ENCODE results near the gene IL26. TPM values are rescaled to one million over a fixed set of nuclear protein-coding genes. Genes with fewer than 3 reads are reported as not detected.

IL26 gene
- polyA plus RNA-seq, 3 donors, result not detected

DNA sequence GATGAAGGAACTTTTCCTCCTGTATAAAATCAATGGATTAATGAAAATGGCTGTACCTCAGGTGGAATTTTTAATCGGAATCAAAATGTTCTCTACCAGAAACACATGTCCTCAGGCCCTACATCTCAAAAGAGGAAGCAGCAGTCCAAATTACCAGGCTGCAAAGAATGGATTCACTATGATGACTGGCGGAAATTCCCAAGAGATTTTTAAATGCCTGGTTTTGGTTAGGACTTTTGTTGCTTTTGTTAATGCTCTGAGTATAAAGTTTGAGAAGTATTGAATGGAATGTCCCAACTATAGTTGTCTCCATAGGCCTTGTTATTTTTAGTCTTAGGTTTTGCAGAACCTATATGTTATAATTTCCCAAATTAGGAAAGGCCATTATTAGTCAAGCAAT lies 54.9 kb downstream of the IL26 start:
- WGBS, 3 donors, result 84 to 90% (median 88%) methylated on average over 2 of the region's 2 CpGs
- no peak overlapping the region for H3K27ac ChIP-seq (ENCODE audit: low read depth, low read length)

DNA sequence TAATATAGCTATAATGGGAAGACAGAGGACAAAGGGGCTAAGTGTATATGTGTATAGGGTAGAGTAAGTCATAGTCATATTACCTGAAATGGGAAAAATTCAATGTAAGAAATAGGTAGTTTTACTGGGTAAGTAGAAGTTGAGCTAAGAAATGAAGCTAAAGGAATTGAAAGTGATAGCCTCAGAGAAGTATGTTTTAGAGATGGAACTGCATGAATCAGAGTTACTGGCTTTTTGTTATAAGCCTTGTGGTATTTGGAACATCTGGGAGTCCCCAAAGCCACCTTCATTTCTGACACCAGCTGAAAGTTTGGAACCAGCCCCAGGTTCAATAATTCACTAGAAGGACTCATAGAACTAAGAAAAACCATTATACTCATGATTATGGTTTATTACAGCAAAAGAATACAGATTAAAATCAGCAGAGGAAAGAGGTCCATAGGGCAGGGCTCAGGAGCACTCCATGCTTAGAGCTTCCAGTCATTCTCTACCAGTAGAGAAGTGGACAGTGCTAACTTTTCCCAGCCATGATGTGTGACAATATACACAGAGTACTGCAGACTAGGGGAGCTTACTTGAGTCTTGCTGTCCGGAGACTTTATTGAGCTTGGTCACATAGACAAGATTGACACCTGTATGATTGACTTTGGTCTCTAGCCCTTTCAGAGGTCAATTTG lies 56.3 kb downstream of the IL26 start:
- 86 to 93% (median 86%) methylated on average over 1 of the region's 1 CpG for WGBS, 3 donors

DNA sequence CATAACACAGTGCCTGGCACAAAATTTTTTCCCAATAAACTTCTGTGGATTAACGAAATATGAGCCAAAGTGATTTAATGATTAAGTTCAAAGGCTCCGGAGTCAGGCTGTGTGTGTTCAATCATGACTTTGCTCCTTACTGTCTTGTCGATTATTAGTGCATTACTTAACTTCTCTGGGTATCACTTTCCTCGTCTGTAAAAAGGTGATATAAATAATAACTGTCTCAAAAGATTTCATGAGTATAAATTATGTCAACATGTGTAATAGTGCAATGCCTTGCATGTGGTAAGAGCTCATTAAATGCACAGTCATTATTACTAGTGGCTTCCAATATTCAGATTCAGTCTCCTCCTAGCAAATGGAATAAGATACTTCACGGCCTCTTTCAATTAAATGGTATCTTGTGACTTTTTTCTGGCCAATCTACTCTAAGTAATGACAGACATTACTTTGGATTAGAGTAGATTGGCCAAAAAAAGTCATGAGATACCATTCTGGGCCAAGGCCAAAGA lies 59.2 kb downstream of the IL26 start:
- H3K27ac ChIP-seq (ENCODE audit: low read depth, low read length), result no peak overlapping the region
- 53 to 66% (median 55%) methylated on average over 5 of the region's 5 CpGs for WGBS, 3 donors

More for the DNA sequence above, 56.3 kb downstream of the IL26 start:
- H3K27ac ChIP-seq (ENCODE audit: low read depth, low read length), result no peak overlapping the region

DNA sequence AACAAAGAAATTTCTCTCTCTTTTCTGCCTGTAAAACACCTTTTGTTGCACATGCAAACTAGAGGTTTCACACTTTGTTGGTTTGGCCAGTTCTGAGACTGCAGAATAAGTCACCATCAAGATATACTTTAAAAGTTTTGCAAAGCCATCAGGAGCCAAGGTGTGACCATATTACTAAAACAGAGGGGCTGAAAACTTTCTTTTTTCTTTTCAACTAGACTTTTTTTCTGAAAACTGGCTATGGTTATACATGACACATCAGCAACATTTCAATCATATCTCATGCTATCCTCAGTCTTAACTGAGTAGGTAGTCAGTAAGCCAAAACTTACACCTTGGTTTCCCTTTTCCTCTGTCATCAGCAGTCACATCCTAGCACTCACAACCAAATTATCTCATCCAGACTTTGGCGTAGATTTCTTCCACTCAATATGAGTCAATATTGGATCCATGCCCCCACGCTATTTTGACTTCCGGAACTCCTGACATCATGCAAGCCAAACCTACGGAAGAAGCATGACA lies 62.0 kb downstream of the IL26 start:
- no peak overlapping the region for H3K27ac ChIP-seq (ENCODE audit: low read depth, low read length)
- WGBS, 3 donors, result 80 to 88% (median 85%) methylated on average over 4 of the region's 4 CpGs

DNA sequence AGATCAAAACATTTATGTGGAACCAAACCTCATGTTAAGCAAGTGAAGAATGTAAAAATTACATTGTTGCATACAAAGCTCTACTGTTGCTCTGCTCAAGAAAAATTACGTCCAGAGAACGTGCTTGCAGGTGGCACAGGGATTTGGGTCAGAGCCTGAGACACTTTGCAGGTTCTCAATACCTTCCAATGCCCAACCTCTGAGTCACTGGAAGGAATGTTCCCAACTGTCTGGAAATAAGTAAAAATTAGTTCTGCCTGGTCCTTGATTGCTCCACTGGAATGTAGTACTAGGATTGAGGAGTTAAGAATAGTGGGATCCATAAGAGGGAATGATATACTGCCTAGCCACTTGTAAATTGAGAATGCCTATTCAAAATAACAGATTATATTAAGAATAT lies 63.2 kb downstream of the IL26 start:
- WGBS, 3 donors, result 87 to 95% (median 92%) methylated on average over 2 of the region's 2 CpGs
- no peak overlapping the region for H3K27ac ChIP-seq (ENCODE audit: low read depth, low read length)

DNA sequence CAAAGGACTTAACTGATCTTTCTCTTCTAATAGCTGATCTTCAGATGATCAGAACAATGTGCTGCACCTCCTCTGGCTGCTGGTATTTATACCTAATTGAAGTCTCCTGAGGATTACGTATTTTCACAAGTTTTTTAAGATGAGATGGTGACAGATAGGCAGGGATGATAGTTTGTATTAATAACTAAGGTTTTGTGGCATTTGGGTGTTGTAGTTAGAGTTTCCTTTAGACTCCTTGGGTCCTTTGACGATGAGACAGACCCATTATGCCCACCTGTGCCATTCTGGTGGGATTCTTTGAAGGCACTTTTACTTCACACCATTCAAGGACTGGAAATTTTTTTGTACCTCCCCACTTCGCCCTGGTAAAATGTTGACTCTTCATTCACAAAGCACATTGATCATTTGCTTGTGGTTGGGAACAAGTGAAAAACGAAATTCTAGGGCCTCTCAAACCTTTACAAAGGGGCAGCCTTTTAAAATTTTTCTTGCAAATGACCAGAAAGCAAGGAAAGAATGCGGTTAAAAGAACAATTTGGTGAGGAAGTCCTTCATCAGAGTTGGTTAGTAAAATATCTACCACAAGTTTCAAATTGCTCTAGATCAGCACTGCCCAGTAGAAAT lies 65.8 kb downstream of the IL26 start, which contains the start of gene IFNG:
Gene IFNG, minus strand, starts transcription at position 60 of the 624 bp plus-strand sequence. CDS start 125 bp downstream, outside the sequence.
- no peak within 1 kb of the TSS for H3K27ac ChIP-seq (ENCODE audit: low read depth, low read length)
- WGBS, 3 donors, result 74 to 76% (median 75%) methylated on average over 5 of the region's 5 CpGs

DNA sequence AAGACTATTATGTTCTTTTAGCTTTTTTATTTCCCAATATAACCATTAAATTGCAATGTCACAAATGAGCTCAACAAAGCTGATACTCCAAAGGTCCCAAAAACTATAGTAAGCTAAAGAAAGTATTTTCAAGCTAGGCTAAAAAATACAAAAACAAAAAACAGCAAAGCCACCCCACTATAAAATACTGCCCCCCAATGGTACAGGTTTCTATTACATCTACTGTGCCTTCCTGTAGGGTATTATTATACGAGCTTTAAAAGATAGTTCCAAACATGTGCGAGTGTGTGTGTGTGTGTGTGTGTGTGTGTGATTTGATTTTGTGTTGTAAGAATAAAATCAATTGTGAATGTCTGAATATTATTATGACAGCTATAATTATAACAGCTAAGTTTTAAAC lies 67.2 kb downstream of the IL26 start:
- no peak overlapping the region for H3K27ac ChIP-seq (ENCODE audit: low read depth, low read length)
- WGBS, 3 donors, result 31 to 52% (median 42%) methylated on average over 2 of the region's 2 CpGs

DNA sequence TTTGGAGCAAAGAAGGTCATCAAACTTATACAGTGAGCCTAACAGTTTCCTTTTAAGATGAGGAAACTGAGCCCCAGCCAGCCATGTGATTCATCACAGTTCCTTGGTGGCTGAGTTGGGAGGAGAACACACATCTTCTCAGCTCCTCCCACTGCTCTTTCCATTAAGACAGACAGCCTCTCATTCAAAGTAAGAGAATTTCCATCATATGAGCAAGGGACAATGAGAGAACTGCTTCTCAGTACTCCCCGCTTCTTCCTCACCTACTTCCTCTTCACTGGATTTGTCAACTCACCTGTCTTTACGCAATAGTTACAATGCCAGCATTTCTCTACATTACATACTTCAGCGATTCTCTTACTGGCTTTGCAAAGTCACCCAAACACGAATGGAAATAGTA lies 68.2 kb downstream of the IL26 start:
- 59 to 68% (median 63%) methylated on average over 4 of the region's 4 CpGs for WGBS, 3 donors
- no peak overlapping the region for H3K27ac ChIP-seq (ENCODE audit: low read depth, low read length)

DNA sequence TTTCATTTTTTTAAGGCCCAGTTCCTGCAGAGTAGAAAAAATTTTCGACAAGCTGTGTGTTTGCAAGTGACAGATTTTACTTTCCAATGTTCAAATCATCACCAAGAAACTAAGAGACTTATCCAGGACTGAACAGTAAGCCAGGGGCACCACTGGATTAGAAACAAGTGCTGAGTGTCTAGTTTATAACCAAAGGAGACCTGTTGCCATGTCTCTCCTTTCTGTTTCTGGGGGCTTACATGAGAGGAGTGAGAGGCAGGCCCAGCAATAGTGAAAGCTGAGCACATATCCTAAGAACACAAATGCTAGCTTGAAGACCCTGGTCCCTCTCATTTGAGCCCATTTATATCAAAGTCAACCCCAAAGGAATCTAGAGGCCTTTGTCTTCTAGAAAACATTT lies 69.0 kb downstream of the IL26 start:
- WGBS, 3 donors, result 53 to 77% (median 73%) methylated on average over 1 of the region's 1 CpG

DNA sequence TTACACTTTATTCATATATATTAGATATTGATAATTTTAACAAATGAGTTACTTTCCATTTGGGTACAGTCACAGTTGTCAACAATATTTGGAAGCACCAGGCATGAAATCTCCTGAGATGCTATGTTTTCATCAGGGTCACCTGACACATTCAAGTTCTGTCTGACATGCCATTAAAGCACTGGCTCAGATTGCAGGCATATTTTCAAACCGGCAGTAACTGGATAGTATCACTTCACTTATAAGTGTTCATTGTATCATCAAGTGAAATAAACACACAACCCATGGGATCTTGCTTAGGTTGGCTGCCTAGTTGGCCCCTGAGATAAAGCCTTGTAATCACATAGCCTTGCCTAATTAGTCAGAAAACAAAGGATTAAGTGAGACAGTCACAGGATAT lies 70.8 kb downstream of the IL26 start:
- H3K27ac ChIP-seq (ENCODE audit: low read depth, low read length), result no peak overlapping the region
- 29 to 47% (median 46%) methylated on average over 1 of the region's 1 CpG for WGBS, 3 donors

More for the DNA sequence above, 69.0 kb downstream of the IL26 start:
- no peak overlapping the region for H3K27ac ChIP-seq (ENCODE audit: low read depth, low read length)

Other genes starting within 250 kb of the IL26 start
- not detected for gene IFNG-AS1, start 236.4 kb downstream of the IL26 start, polyA plus RNA-seq
- not detected for gene IFNG, start 66.1 kb downstream of the IL26 start, polyA plus RNA-seq
- under 1 TPM in 1 of 3 donors, not detected in 2; 0.19 TPM for gene IL22, start 27.8 kb upstream of the IL26 start, polyA plus RNA-seq
- 1 to 10 TPM; 3.9 to 9.0 (median 4.6) TPM for gene MDM1, start 106.6 kb upstream of the IL26 start, polyA plus RNA-seq

Measured in adipose tissue (tissue), 3 donors.